Measurements from ENCODE around the gene PLLP.

- TF ChIP-seq CTCF (conservative IDR thresholded peaks at IDR 0.05) (no peak), ZFX (IDR thresholded peaks at IDR 0.05) (no peak)
Observed at GRCh38 chr16:57333402-57333801, 48.9 kb upstream of the PLLP start.

Measured in C4-2B (cell line).